ENCODE measurements around the gene SOWAHC.
A peak's percentile ranks its signal among the peaks of the same experiment; 100 is the strongest.

SOWAHC gene

DNA sequence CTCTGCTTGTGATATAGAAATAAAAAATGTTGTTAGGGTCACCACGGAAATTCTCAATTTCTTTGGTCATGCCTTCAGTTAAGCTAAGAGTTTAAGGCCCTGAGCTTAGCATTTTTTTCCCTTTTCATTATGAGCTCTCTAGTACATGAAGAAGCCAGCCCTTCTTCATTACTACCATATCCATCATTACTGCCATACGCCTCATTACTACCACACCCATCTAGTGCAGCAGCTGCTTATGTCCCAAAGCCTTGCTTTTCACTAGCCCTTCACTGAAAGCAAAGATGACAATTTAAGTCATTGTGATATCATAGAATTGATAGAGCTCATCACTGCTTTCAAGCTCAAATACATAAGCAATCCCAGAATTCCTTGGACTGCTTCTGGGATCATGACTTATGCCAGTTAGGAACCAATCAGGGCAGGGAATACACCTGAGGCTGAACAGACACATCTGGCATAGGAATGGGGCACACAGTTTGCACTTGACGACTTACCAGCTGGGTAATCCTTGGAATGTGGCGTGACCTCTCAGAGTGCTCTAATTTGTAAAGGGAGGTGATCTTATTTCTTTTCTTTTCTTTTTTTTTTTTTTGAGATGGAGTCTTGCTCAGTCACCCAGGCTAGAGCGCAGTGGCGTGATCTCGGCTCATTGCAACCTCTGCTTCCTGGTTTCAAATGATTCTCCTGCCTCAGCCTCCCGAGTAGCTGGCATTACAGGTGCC, 40.3 kb downstream of the SOWAHC start:
- DNase-seq (ENCODE audit: low spot score in 2 of 2) (no peak), ATAC-seq (no peak)
- H3K4me3 Mint-ChIP-seq = no peak overlapping the region
- no peak overlapping the region for H3K27ac Mint-ChIP-seq
- no peaks in the 10 kb centered on the region for H3K36me3 Mint-ChIP-seq
- H3K9me3 Mint-ChIP-seq = no peaks in the 10 kb centered on the region
- no peaks in the 10 kb centered on the region for H3K4me1 Mint-ChIP-seq

GRCh38 chr2:109655287-109655686, 41.1 kb downstream of the SOWAHC start:
- H3K36me3 Mint-ChIP-seq = no peaks in the 10 kb centered on the region
- H3K4me1 Mint-ChIP-seq = no peaks in the 10 kb centered on the region
- no peak overlapping the region for H3K27ac Mint-ChIP-seq
- ATAC-seq = no peak
- no peak overlapping the region for H3K4me3 Mint-ChIP-seq
- DNase-seq (ENCODE audit: low spot score in 2 of 2) = no peak
- H3K9me3 Mint-ChIP-seq = no peaks in the 10 kb centered on the region

- Mint-ChIP-seq H3K27ac (no peak overlapping the region), H3K4me3 (no peak overlapping the region), H3K4me1 (no peaks in the 10 kb centered on the region), H3K36me3 (no peaks in the 10 kb centered on the region), H3K9me3 (no peaks in the 10 kb centered on the region)
- DNase-seq (ENCODE audit: low spot score in 2 of 2) (no peak), ATAC-seq (peak; percentile 31)
Measured at GRCh38 chr2:109659396-109660045, 45.4 kb downstream of the SOWAHC start.

GRCh38 chr2:109660046-109660860, 46.1 kb downstream of the SOWAHC start:
- H3K4me1 Mint-ChIP-seq = no peaks in the 10 kb centered on the region
- H3K9me3 Mint-ChIP-seq = no peaks in the 10 kb centered on the region
- ATAC-seq (no peak), DNase-seq (ENCODE audit: low spot score in 2 of 2) (no peak)
- no peak overlapping the region for H3K4me3 Mint-ChIP-seq
- H3K36me3 Mint-ChIP-seq = no peaks in the 10 kb centered on the region
- no peak overlapping the region for H3K27ac Mint-ChIP-seq

DNA sequence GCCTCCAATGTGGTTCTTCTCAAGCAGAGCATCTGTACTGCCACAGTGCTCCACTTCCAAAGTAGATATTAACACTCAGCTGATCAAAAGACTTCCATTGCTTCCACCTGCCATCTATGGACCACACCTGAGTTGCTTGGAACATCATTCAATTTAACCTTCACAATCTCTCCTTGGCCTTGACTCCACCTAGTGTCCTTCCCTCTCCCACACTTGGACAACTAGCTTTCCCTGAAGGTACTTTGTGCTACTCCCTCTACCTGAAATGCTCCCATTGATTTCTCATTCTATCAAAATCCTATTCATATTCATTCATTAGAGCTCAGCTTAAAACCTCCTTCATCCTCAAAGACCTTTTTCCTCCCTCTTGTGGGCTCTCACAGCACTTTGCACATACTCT, 48.7 kb downstream of the SOWAHC start:
- Mint-ChIP-seq H3K4me1 (no peaks in the 10 kb centered on the region), H3K9me3 (no peaks in the 10 kb centered on the region), H3K36me3 (no peaks in the 10 kb centered on the region), H3K27ac (no peak overlapping the region), H3K4me3 (no peak overlapping the region)
- ATAC-seq = no peak
- no peak for DNase-seq (ENCODE audit: low spot score in 2 of 2)

DNA sequence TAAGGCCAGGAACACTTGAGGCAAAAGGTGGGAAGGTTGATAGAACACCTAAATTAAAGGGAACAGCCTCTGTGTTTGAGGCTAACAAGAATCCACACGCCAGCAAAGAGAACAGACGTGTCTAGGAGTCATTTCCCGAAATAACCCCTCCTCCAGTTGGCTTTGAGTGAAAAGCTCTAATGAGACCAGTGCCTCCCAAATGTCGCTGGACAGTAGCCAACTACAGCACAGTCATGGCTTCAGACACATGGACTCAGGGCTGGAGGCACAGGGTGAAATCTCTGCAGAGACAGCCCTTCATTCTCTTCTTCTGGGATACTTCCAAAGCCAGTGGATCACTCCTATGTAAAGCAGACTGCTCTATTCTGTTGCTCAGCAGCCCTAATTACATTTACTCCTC, 49.6 kb downstream of the SOWAHC start:
- no peak overlapping the region for H3K4me3 Mint-ChIP-seq
- H3K36me3 Mint-ChIP-seq = no peaks in the 10 kb centered on the region
- no peaks in the 10 kb centered on the region for H3K9me3 Mint-ChIP-seq
- ATAC-seq (no peak), DNase-seq (ENCODE audit: low spot score in 2 of 2) (no peak)
- H3K4me1 Mint-ChIP-seq = no peaks in the 10 kb centered on the region
- H3K27ac Mint-ChIP-seq = no peak overlapping the region

GRCh38 chr2:109666466-109666865, 52.3 kb downstream of the SOWAHC start:
- H3K36me3 Mint-ChIP-seq = no peaks in the 10 kb centered on the region
- H3K27ac Mint-ChIP-seq = no peak overlapping the region
- DNase-seq (ENCODE audit: low spot score in 2 of 2) (no peak), ATAC-seq (no peak)
- no peak overlapping the region for H3K4me3 Mint-ChIP-seq
- H3K4me1 Mint-ChIP-seq = no peaks in the 10 kb centered on the region
- H3K9me3 Mint-ChIP-seq = no peaks in the 10 kb centered on the region
